Measurements from ENCODE around the gene TMEM26. TPM values are rescaled to one million over a fixed set of nuclear protein-coding genes. Genes with fewer than 3 reads are reported as not detected.

TMEM26 gene
- total and polyA plus RNA-seq, 2 of the 8 experiments (the other 6 are each of a cell fraction or from before 2014, with no cell fraction given): 1.6 to 2.8 TPM

- Histone ChIP-seq H3K9ac (replicated peaks in 1 of 4; ENCODE audit: extremely low read depth in 1 of 4, low read depth in 3 of 4, low read length in 3 of 4) (no peak overlapping the region), H3K27ac (ENCODE audit: low read depth, low read length) (no peak overlapping the region), H3K56ac (replicated peaks; ENCODE audit: insufficient read length, low read depth, low read length) (no peak overlapping the region), H3K4me3 (ENCODE audit: extremely low read depth in 1 of 4, insufficient read depth in 2 of 4, low read depth in 3 of 4, low read length in 4 of 4) (no peak overlapping the region), H3K23ac (ENCODE audit: insufficient read length) (no peak overlapping the region), H3K27me3 (replicated peaks in 1 of 4; ENCODE audit: control insufficient read depth in 3 of 4, extremely low read depth in 1 of 4, insufficient read depth in 3 of 4, low read length in 3 of 4) (no peaks in the 10 kb centered on the region), H2AK5ac (ENCODE audit: low read depth, low read length) (no peak overlapping the region), H2BK15ac (ENCODE audit: low read length) (no peak overlapping the region), H3K23me2 (ENCODE audit: low read depth, low read length) (no peaks in the 10 kb centered on the region), H3K79me2 (ENCODE audit: control insufficient read depth in 1 of 2, insufficient read depth in 2 of 2, low read length in 2 of 2) (no peaks in the 10 kb centered on the region), H3K36me3 (ENCODE audit: control insufficient read depth in 2 of 4, insufficient read depth in 4 of 4, low read length in 3 of 4) (no peaks in the 10 kb centered on the region; a peak in 1 of 8 replicates), H3K79me1 (ENCODE audit: low read depth, low read length) (no peaks in the 10 kb centered on the region), H3K4me2 (ENCODE audit: insufficient read depth in 1 of 2, low read depth in 2 of 2, low read length in 2 of 2) (no peak overlapping the region), H3K9me3 (ENCODE audit: insufficient read depth in 2 of 2, low read depth in 1 of 2, low read length in 1 of 2) (no peaks in the 10 kb centered on the region), H2BK5ac (ENCODE audit: low read depth, low read length) (no peak overlapping the region; the same call in 1 of the 2 replicates), H2BK12ac (ENCODE audit: low read depth, low read length) (peak overlapping the region; percentile 55; the same call in 1 of the 2 replicates), H4K5ac (ENCODE audit: insufficient read length, low read depth, low read length) (no peak overlapping the region), H2AFZ (ENCODE audit: low read length) (no peak overlapping the region), H3K4ac (replicated peaks; ENCODE audit: insufficient read length, low read depth, low read length) (no peak overlapping the region), H2BK120ac (replicated peaks; ENCODE audit: low read depth, low read length) (no peak overlapping the region), H3K4me1 (replicated peaks in 1 of 4; ENCODE audit: control insufficient read depth in 3 of 4, insufficient read depth in 4 of 4, low read length in 3 of 4) (peaks cover 0 to 7% (median 3%) of the 10 kb centered on the region in 4 experiments; a peak in 3 of 7 replicates), H3K14ac (ENCODE audit: insufficient read length) (no peak overlapping the region), H4K20me1 (replicated peaks in 1 of 2; ENCODE audit: control insufficient read depth in 1 of 2, insufficient read depth in 2 of 2, low read length in 2 of 2) (no peaks in the 10 kb centered on the region), H4K8ac (ENCODE audit: extremely low read depth, insufficient read depth, low read length) (no peak overlapping the region), H2BK20ac (ENCODE audit: low read length) (peak overlapping the region; percentile 37; the same call in 1 of the 2 replicates), H4K91ac (replicated peaks; ENCODE audit: insufficient read length, low read length) (no peak overlapping the region), H3K18ac (ENCODE audit: extremely low read depth, low read length) (no peak overlapping the region)
- DNase-seq (ENCODE audit: low read depth in 1 of 2, low spot score in 2 of 2) (no peak), FAIRE-seq (no peak)
- POLR2A ChIA-PET (ENCODE audit: partially characterized antibody): interaction anchor here (0.6 to 1.1 kb wide), 2 partner anchors 26 to 196 kb away, joined by 3 read pairs; no protein-coding TSS in a partner anchor
- TF ChIP-seq GTF2F1 (IDR thresholded peaks at IDR 0.05; ENCODE audit: borderline replicate concordance, low read depth, low read length) (no peak), RBBP5 (IDR thresholded peaks at IDR 0.05; ENCODE audit: borderline replicate concordance, low read depth, low read length) (no peak), JUND (IDR thresholded peaks at IDR 0.05; ENCODE audit: low read length) (no peak), SUZ12 (IDR thresholded peaks at IDR 0.05; ENCODE audit: low read length) (no peak), RNF2 (IDR thresholded peaks at IDR 0.05; ENCODE audit: borderline replicate concordance, low read depth, low read length, missing control alignments, poor library complexity, severe bottlenecking) (no peak), GABPA (IDR thresholded peaks at IDR 0.05; ENCODE audit: borderline replicate concordance, insufficient read depth, low read length) (no peak), FOSL1 (IDR thresholded peaks at IDR 0.05; ENCODE audit: insufficient read depth, low read depth, low read length) (no peak), HDAC2 (IDR thresholded peaks at IDR 0.05; ENCODE audit: borderline replicate concordance in 1 of 2, low read depth in 2 of 2, low read length in 2 of 2) (no peak), JUN (IDR thresholded peaks at IDR 0.05; ENCODE audit: low read depth, low read length) (no peak), NANOG (IDR thresholded peaks at IDR 0.05; ENCODE audit: insufficient read depth, low read depth, low read length, poor library complexity, severe bottlenecking) (no peak)
- WGBS, 2 experiments (ENCODE audit: extremely low coverage in 1 of 2, insufficient coverage in 1 of 2, insufficient read length in 1 of 2, insufficient replicate concordance in 2 of 2, low coverage in 1 of 2, low lambda C conversion rate in 2 of 2, missing lambda C conversion rate in 1 of 2): 90% methylated on average over 7 of the region's 7 CpGs; no CpG with 5 or more reads in 1 of the 2 experiments
- CTCF ChIA-PET (ENCODE audit: partially characterized antibody): interaction anchor here (0.7 kb wide), 1 partner anchor 30 kb away, joined by 3 read pairs; no protein-coding TSS in a partner anchor
Observed at GRCh38 chr10:61409157-61409556, 44.0 kb downstream of the TMEM26 start.
